HG03280 (cell line): ENCODE measurements around the gene TXNIP.

Experiments
- ATAC-seq: cut with Tn5 transposase; IDR thresholded peaks from one replicate; pipeline ENCODE4 v1.9.1; 2021; ENCODE audit warnings: mild to moderate bottlenecking, moderate library complexity; ENCODE audit not compliant: unreplicated experiment

TXNIP gene

GRCh38 chr1:145946477-145946986, 49.8 kb downstream of the TXNIP start:
- no peak for ATAC-seq

GRCh38 chr1:145944532-145944931, 51.8 kb downstream of the TXNIP start:
- ATAC-seq, result no peak

GRCh38 chr1:145942871-145943270, 53.5 kb downstream of the TXNIP start:
- no peak for ATAC-seq
